Measurements from ENCODE around the gene PRDM7.

DNA sequence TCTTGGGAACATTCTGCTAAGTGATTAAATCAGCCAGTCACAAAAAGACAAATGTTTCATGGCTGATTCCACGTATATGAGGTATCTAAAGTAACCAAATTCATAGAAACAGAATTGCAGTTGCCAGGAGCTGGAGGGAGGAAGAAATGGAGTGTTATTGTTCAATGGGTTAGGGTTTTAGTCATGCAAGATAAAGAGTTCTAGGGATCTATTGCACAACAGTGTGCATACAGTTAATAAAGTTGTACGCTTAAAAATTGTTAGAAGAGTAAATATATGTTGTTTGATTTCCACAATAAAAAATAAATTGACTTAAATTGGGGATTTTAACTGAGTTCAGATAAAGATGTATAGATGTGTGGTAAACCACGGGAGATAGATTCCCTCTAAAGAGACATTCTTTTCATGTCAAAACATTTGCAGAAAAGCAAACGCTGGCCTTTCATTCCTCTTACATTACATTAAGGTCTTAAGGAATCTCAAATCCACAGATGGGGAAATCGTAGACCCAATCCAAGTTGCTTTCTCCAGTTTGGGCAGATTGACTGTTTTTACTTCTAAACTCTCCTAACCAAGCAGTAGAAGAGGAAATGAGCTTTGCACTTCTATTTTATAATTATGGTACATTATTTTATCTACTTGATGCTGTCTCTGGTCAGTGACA, 4.6 kb downstream of the PRDM7 start:
- TF ChIP-seq POLR2A (IDR thresholded peaks at IDR 0.05; ENCODE audit: low read length) (no peak), GATA1 (IDR thresholded peaks at IDR 0.05; ENCODE audit: low read depth, low read length) (no peak)
